RWPE1 (cell line): ENCODE results near the gene POU2F2.
"Not testable (repeated sequence)": the region's sequence is repeated elsewhere in the genome, so short reads cannot be mapped to it uniquely, and the experiment has no call there.

Source experiments
- CTCF ChIA-PET: fragments of 350-600 bp; sonication (Branson Sonifier 250); formaldehyde crosslinking; extraction: SDS; loops from one replicate; lab custom pipeline; 2021; lab: Yijun Ruan, JAX
- POLR2A ChIA-PET: fragments of 400-600 bp; formaldehyde crosslinking; extraction: SDS; loops from one replicate; lab custom pipeline; 2020; ENCODE audit warnings: antibody characterized with exemption; ENCODE audit not compliant: low non-redundant PET; lab: Yijun Ruan, JAX
- DNase-seq: peaks from one replicate; pipeline ENCODE4 v3.0.0; 2012; ENCODE audit warnings: low spot score
- H3K27ac ChIP-seq: fragments of 450-650 bp; 2 replicates; pipeline ENCODE4 v1.5.1; 2017
- TF ChIP-seq, protein P1 (sequence below): fragments of 450-650 bp; conservative IDR thresholded peaks from 2 replicates; pipeline ENCODE4 v1.5.1; 2017; ENCODE audit warnings: low read depth, mild to moderate bottlenecking

Gene POU2F2

DNA sequence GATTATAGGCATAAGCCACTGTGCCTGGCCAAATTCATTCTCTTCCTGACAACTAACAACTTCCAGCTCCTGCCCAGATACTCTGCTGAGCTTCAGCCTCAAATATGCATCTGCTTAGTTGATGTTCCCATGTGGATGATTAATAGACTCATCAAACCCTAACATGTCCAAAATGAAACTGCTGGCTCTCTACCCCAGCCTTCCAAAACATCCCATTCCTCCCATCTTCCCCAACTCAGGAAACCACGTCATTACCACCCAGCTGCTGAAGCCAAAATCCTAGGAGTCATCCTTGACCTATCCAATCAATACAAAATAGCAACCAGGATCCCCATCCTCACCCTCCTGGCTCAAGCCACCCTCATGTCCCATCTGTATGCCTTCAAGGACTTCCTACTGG lies 20.9 kb downstream of the POU2F2 start:
- TF ChIP-seq, protein P1, sequence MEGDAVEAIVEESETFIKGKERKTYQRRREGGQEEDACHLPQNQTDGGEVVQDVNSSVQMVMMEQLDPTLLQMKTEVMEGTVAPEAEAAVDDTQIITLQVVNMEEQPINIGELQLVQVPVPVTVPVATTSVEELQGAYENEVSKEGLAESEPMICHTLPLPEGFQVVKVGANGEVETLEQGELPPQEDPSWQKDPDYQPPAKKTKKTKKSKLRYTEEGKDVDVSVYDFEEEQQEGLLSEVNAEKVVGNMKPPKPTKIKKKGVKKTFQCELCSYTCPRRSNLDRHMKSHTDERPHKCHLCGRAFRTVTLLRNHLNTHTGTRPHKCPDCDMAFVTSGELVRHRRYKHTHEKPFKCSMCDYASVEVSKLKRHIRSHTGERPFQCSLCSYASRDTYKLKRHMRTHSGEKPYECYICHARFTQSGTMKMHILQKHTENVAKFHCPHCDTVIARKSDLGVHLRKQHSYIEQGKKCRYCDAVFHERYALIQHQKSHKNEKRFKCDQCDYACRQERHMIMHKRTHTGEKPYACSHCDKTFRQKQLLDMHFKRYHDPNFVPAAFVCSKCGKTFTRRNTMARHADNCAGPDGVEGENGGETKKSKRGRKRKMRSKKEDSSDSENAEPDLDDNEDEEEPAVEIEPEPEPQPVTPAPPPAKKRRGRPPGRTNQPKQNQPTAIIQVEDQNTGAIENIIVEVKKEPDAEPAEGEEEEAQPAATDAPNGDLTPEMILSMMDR: no peak
- H3K27ac ChIP-seq: peak overlapping the region; percentile 93
- ChIA-PET CTCF (interaction anchor here (0.6 to 0.8 kb wide), 4 partner anchors 66 to 308 kb away, joined by 3 to 5 read pairs (median 3); no protein-coding TSS in a partner anchor), POLR2A (interaction anchor here (0.6 to 0.8 kb wide), 2 partner anchors 115 to 132 kb away, joined by 3 read pairs; partner anchors contain the start of gene GSK3A)
- DNase-seq: peak; percentile 39

DNA sequence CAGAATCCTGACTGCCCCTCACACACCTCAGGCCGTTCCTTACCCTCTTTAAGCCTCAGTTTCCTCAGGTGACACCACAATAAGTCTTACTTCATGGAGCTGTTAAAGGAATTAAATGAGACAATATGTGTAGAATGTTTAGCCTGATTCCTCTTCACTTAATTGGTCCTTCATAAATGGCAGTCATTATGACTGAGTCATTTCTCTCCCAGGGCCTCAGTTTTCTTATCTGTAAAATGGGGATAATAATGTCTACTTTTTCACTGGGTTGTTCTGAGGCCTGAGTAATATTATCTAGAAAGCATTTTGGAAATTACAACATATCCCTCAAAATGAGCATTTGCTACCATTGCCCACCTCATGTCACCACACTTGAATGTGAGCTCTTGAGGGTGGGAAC lies 21.6 kb downstream of the POU2F2 start:
- TF ChIP-seq, protein P1: no peak
- ChIA-PET CTCF (interaction anchor here (0.6 to 0.9 kb wide), 3 partner anchors 136 to 309 kb away, joined by 3 read pairs; no protein-coding TSS in a partner anchor), POLR2A (interaction anchor here (0.6 to 0.8 kb wide), 2 partner anchors 116 to 132 kb away, joined by 3 read pairs; partner anchors contain the start of gene GSK3A)
- peak overlapping the region; percentile 93 for H3K27ac ChIP-seq
- no peak for DNase-seq

DNA sequence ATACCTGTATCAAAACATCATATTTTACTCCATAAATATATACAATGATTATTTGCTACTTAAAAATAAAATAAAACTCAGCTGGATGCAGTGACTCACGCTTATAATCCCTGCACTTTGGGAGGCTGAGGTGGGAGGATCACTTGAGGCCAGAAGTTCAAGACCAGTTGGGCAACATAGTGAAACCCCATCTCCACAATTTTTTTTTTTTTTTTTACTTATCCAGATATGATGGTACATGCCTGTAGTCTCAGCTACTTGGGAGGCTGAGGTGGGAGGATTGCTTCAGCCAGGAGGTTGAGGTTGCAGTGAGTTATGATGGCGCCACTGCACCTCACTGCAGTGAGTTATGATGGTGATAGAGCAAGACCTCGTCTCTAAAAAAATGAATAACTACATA lies 22.4 kb downstream of the POU2F2 start:
- TF ChIP-seq, protein P1: no peak
- DNase-seq: no peak
- POLR2A ChIA-PET: no interaction called here
- peak overlapping the region; percentile 93 for H3K27ac ChIP-seq
- CTCF ChIA-PET: interaction anchor here (0.7 to 2.6 kb wide), 3 partner anchors 14 to 137 kb away, joined by 3 to 14 read pairs (median 5); no protein-coding TSS in a partner anchor

DNA sequence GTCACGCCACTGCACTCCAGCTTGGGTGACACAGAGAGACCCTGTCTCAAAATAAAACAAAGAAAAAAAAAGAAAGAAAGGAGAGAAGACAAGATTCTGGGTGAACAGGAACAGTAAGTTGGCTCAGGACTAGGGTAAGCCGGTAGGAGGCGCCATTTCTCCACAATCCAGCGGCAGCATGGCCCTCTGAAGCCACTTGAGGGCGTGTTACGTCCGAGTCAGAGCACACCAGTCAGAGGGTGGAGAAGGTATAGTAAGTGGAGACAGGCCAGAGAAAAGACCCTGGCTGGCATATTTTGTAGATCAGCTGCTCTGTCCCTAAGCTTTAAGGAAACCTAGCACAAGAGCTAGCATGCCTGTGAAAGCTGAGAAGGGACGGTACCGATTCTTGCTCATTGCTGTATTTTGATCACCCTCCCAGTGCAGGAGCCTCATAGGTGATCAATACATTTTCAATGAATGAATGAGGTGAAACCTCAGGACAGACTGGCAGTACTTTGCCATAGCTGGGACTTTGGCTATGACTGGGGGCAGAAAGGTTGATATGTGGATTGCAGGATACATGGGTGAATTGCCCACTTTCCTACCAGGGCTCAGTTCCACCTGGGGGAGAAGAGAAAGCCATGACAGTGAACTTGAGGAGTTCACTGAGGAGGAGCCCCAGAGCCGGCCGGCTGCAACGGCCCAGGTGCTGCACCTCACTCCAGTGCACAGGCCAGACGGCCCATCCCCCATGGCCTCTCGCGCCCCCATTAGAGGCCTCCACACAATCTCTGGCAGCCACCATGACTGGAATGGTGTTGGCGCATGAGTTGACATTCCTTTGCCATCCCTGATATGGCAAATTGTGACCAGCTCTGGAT lies 23.5 kb downstream of the POU2F2 start:
- peak overlapping the region; percentile 62 for H3K27ac ChIP-seq
- ChIA-PET POLR2A (no interaction called here), CTCF (interaction anchor here (0.6 to 2.6 kb wide), 11 partner anchors 9 to 293 kb away, joined by 3 to 14 read pairs (median 4); partner anchors contain the start of gene POU2F2)
- TF ChIP-seq, protein P1: peak; percentile 97
- DNase-seq: peak; percentile 81

DNA sequence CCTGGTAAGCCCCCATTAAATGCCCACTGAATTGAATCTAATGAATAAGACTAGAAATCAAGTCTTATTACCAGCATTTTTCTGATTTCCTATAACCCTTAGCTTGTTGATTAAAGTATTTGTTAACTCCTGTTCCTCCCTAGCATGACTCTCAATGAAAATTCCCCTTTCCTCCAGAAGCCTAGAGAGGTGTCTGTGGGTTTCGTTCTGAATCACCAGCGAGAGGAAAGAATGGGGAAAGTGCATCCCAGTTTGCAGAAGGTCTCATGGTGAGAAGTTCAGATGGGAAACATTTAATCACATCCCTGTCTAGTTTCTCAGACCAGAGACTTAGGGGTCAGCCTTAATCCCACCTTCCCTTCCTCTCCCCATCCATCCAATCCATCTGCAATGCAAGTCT lies 26.9 kb downstream of the POU2F2 start:
- ChIA-PET POLR2A (no interaction called here), CTCF (interaction anchor here (0.6 to 0.8 kb wide), 2 partner anchors 232 to 1057 kb away, joined by 3 to 7 read pairs; no protein-coding TSS in a partner anchor)
- TF ChIP-seq, protein P1: no peak
- no peak for DNase-seq
- no peak overlapping the region for H3K27ac ChIP-seq

DNA sequence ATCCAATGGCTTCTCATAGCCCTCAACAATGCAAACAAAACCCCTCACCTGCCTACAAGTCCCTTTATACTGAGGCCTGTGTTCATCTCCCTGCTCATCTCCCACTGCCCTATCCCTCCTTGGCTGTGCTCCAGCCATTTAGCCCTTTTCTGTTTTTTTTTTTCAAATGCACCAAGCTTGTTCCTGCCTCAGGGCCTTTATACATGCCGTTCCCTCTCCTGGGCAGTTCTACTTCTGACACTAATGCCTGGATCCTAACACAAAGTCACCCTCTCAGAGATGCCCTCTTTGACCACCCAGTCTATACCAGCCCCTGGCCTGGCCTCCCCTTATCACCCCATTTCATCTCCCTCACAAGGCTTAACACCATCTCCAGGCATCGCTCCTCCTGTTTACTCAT lies 29.4 kb downstream of the POU2F2 start:
- ChIA-PET POLR2A (interaction anchor here (0.6 to 0.7 kb wide), 2 partner anchors 12 to 140 kb away, joined by 3 to 10 read pairs; no protein-coding TSS in a partner anchor), CTCF (interaction anchor here (0.7 kb wide), 1 partner anchor 213 kb away, joined by 3 read pairs; no protein-coding TSS in a partner anchor)
- no peak overlapping the region for H3K27ac ChIP-seq
- no peak for DNase-seq
- TF ChIP-seq, protein P1: no peak

DNA sequence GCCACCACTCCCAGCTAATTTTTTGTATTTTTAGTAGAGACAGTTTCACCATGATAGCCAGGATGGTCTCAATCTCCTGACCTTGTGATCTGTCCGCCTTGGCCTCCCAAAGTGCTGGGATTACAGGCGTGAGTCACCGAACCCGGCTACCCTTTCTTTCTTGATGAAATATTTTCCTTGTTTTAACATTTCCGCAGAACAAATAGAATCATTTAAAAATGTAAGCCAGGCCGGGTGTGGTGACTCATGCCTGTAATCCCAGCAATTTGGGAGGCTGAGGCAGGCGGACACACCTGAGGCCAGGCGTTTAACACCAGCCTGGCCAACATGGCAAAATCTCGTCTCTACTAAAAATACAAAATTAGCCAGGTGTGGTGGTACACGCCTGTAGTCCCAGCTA lies 32.0 kb downstream of the POU2F2 start:
- CTCF ChIA-PET, DNase-seq, POLR2A ChIA-PET: not testable (repeated sequence)
- peak overlapping the region; percentile 24; the same call in 1 of the 2 replicates for H3K27ac ChIP-seq
